Smooth muscle cell (in vitro differentiated cells): ENCODE results near the gene CAPZB. TPM values are rescaled to one million over a fixed set of nuclear protein-coding genes. Genes with fewer than 3 reads are reported as not detected.
A peak's percentile ranks its signal among the peaks of the same experiment; 100 is the strongest.

ENCODE experiments used
- DNase-seq: peaks from one replicate; lab custom pipeline; 2025; ENCODE audit not compliant: unreplicated experiment; lab: John Stamatoyannopoulos, UW
- H2AFZ ChIP-seq: fragments of 200-600 bp; sonication (generic); 2 replicates; pipeline ENCODE4 v1.6.0; 2016; ENCODE audit warnings: antibody characterized with exemption, low read depth, mild to moderate bottlenecking
- H3F3A ChIP-seq: fragments of 200-600 bp; sonication (generic); 2 replicates; pipeline ENCODE4 v1.6.0; 2017; ENCODE audit warnings: antibody characterized with exemption, low read depth
- H3K27ac ChIP-seq: fragments of 200-600 bp; sonication (generic); 2 replicates; pipeline ENCODE4 v1.5.1; 2016; ENCODE audit warnings: low read depth, mild to moderate bottlenecking
- H3K27me3 ChIP-seq: fragments of 200-600 bp; sonication (generic); 2 replicates; pipeline ENCODE4 v1.6.1; 2016; ENCODE audit warnings: low read depth, mild to moderate bottlenecking
- H3K36me3 ChIP-seq: fragments of 200-600 bp; sonication (generic); 2 replicates; pipeline ENCODE4 v1.5.1; 2016; ENCODE audit warnings: low read depth
- H3K4me1 ChIP-seq: fragments of 200-600 bp; sonication (generic); 2 replicates; pipeline ENCODE4 v1.5.1; 2016; ENCODE audit warnings: low read depth
- H3K4me2 ChIP-seq: fragments of 200-600 bp; sonication (generic); 2 replicates; pipeline ENCODE4 v1.6.0; 2016; ENCODE audit warnings: mild to moderate bottlenecking
- H3K4me3 ChIP-seq: fragments of 200-600 bp; sonication (generic); 2 replicates; pipeline ENCODE4 v1.5.1; 2016; ENCODE audit warnings: mild to moderate bottlenecking
- H3K79me2 ChIP-seq: fragments of 200-600 bp; sonication (generic); 2 replicates; pipeline ENCODE4 v1.6.0; 2016; ENCODE audit warnings: low read depth, mild to moderate bottlenecking
- H3K9ac ChIP-seq: fragments of 200-600 bp; sonication (generic); 2 replicates; pipeline ENCODE4 v1.6.0; 2016; ENCODE audit warnings: low read depth
- H3K9me3 ChIP-seq: fragments of 200-600 bp; sonication (generic); replicated peaks from 2 replicates; pipeline ENCODE4 v1.5.1; 2016; ENCODE audit warnings: low read depth
- H4K20me1 ChIP-seq: fragments of 200-600 bp; sonication (generic); 2 replicates; pipeline ENCODE4 v1.6.0; 2016; ENCODE audit warnings: low read depth
- WGBS: methylation state at CpG from one replicate; pipeline ENCODE4 v1.1.7; 2016; ENCODE audit warnings: low lambda C conversion rate; 5-methylcytosine and 5-hydroxymethylcytosine counted together
- polyA plus RNA-seq: library from polyadenylated mRNA; unstranded; fragments of >200 nt; fragmentation: Nextera tagmentation; extraction: Ambion mirVana; gene quantifications from 2 replicates; pipeline ENCODE4 v1.2.1, GENCODE V29; 2016
- total RNA-seq: library from RNA; depleted of rRNA; stranded (reverse); fragments of >200 nt; gene quantifications from 2 replicates; pipeline ENCODE4 v1.2.3, GENCODE V29; 2014
- TF ChIP-seq, protein P1 (sequence below): fragments of 200-600 bp; sonication (generic); IDR thresholded peaks from 2 replicates; pipeline ENCODE4 v1.5.1; 2017; ENCODE audit warnings: borderline replicate concordance, mild to moderate bottlenecking, antibody characterized with exemption; ENCODE audit not compliant: insufficient read depth, poor library complexity, severe bottlenecking

CAPZB gene
- total RNA-seq = 205 and 209 TPM in 2 replicates
- polyA plus RNA-seq = 405 TPM in 2 replicates

DNA sequence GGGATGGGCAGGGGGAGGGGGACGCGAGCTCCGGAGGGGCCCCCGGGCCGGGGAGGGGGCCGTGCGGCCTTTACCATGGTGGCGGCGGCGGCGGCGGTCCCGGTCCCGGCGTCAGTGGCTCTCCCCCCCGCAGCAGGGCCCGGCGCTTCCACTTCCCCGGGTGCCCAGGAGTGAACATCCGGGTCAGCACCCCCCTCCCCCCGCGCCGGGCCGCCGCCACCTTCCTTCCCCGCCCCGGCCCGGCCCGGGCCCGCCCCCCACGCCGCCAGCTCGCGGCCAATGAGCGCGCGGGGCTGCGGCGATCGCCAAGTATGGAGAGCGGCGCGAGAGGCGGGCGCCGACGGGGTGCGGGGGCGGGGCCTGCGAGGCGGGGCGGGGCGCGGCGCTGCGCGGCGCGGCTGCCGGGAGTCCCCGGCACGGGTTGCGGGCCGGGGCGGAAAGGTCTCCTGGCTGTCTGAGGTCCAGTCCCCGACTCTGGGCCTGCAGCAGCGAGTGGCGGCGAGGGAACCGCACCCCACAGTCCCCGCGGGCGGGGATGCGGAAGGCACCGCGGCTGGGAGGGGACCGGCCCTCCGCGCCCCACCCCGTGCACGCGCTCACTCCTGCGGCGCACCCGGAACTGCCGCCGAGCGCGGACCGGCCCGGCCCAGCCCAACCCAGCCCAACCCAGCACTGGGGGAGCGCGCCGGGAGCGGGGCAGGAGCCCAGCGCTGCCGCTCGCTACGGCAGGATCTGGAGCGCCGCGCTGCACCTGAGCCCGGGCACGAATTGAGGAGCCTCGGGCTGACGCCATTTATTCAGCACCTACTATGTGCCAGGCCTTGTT, at the start of gene CAPZB:
CAPZB (minus strand) TSS at position 178 of the 826 bp plus-strand sequence; CDS start at position 77, 101 bp downstream.
- Histone ChIP-seq H3F3A (peaks cover 4% of the 10 kb centered on the region), H3K9ac (peak within 1 kb of the TSS; percentile 96), H3K27me3 (no peaks in the 10 kb centered on the region), H4K20me1 (peaks cover 44% of the 10 kb centered on the region), H3K4me1 (peaks cover 10% of the 10 kb centered on the region), H3K4me2 (peak within 1 kb of the TSS; percentile 94), H3K4me3 (peak within 1 kb of the TSS; percentile 99), H3K36me3 (no peaks in the 10 kb centered on the region), H3K27ac (peak within 1 kb of the TSS; percentile 88), H2AFZ (peak within 1 kb of the TSS; percentile 58), H3K79me2 (peaks cover 47% of the 10 kb centered on the region), H3K9me3 (no peaks in the 10 kb centered on the region)
- TF ChIP-seq, protein P1, sequence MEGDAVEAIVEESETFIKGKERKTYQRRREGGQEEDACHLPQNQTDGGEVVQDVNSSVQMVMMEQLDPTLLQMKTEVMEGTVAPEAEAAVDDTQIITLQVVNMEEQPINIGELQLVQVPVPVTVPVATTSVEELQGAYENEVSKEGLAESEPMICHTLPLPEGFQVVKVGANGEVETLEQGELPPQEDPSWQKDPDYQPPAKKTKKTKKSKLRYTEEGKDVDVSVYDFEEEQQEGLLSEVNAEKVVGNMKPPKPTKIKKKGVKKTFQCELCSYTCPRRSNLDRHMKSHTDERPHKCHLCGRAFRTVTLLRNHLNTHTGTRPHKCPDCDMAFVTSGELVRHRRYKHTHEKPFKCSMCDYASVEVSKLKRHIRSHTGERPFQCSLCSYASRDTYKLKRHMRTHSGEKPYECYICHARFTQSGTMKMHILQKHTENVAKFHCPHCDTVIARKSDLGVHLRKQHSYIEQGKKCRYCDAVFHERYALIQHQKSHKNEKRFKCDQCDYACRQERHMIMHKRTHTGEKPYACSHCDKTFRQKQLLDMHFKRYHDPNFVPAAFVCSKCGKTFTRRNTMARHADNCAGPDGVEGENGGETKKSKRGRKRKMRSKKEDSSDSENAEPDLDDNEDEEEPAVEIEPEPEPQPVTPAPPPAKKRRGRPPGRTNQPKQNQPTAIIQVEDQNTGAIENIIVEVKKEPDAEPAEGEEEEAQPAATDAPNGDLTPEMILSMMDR = no peak
- WGBS = under 1% methylated on average over 40 of the region's 106 CpGs
- DNase-seq = peak; percentile 73

DNA sequence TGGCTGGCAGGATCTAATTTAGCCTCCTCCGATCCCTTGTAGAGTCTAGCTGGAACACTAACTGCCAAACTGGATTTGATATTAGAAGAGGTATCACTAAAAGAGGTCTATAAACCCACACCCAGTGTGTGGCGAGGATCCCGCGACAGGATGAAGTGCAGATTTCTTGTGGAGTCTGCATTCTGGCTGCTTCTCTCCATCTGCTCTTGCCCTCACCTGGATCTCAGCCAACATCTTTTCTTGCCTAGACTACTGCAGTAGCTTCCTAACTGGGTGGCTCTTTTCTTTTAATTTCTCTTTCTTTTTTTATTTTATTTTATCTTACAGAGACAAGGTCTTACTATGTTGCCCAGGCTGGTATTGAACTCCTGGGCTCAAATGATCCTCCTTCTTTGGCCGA, 48.9 kb upstream of the CAPZB start:
- Histone ChIP-seq H3K4me1 (no peaks in the 10 kb centered on the region), H3K79me2 (no peaks in the 10 kb centered on the region), H2AFZ (no peak overlapping the region), H3K4me2 (no peak overlapping the region), H3K27me3 (no peaks in the 10 kb centered on the region), H3K36me3 (no peaks in the 10 kb centered on the region), H3K27ac (no peak overlapping the region), H3K9me3 (no peaks in the 10 kb centered on the region), H3K4me3 (no peak overlapping the region), H3F3A (peaks cover 1% of the 10 kb centered on the region), H3K9ac (no peak overlapping the region), H4K20me1 (no peaks in the 10 kb centered on the region)
- 91% methylated on average over 5 of the region's 5 CpGs for whole genome bisulfite sequencing
- TF ChIP-seq, protein P1 = no peak
- DNase-seq = no peak

DNA sequence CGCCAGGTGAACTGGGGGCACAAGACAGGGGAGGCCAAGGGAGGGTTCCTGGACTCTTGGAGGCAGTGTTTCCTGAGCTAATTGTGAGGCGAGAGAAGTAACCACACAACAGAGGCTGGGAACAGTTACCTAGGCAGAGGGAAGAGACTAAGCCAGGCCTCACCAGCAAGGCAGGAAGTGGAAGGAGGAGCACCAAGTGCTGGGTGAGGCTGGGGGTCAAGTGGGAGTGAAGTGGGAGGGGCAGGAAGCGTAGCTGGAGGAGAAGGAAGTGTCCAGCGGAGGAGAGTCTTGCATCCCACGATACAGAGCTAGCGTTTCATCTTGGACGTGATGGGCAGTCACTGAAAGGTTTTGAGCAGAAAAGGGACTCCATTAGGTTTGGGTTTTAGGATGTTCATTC, 48.3 kb upstream of the CAPZB start:
- peaks cover 5% of the 10 kb centered on the region for H3F3A ChIP-seq
- no peaks in the 10 kb centered on the region for H3K79me2 ChIP-seq
- H3K9ac ChIP-seq = no peak overlapping the region
- no peaks in the 10 kb centered on the region for H4K20me1 ChIP-seq
- no peak overlapping the region for H3K27ac ChIP-seq
- TF ChIP-seq, protein P1 = no peak
- no peak overlapping the region for H3K4me2 ChIP-seq
- no peaks in the 10 kb centered on the region for H3K27me3 ChIP-seq
- no peak for DNase-seq
- no peak overlapping the region for H3K4me3 ChIP-seq
- H3K36me3 ChIP-seq = no peaks in the 10 kb centered on the region
- WGBS = 94% methylated on average over 7 of the region's 7 CpGs
- H3K9me3 ChIP-seq = no peaks in the 10 kb centered on the region
- H2AFZ ChIP-seq = no peak overlapping the region
- no peaks in the 10 kb centered on the region for H3K4me1 ChIP-seq
